GM23248 (cell line): ENCODE data around the gene NOBOX.

Experiments used
- EZH2 ChIP-seq: fragments of 200-600 bp; sonication (generic); IDR thresholded peaks from 2 replicates; pipeline ENCODE4 v1.6.1; 2018; ENCODE audit warnings: antibody characterized with exemption, mild to moderate bottlenecking; ENCODE audit not compliant: insufficient read depth, poor library complexity, severe bottlenecking
- EZH2phosphoT487 ChIP-seq: fragments of 200-600 bp; sonication (generic); IDR thresholded peaks from 2 replicates; pipeline ENCODE4 v1.6.1; 2018; ENCODE audit warnings: antibody characterized with exemption, moderate library complexity, mild to moderate bottlenecking, low read depth; ENCODE audit not compliant: insufficient read depth

DNA sequence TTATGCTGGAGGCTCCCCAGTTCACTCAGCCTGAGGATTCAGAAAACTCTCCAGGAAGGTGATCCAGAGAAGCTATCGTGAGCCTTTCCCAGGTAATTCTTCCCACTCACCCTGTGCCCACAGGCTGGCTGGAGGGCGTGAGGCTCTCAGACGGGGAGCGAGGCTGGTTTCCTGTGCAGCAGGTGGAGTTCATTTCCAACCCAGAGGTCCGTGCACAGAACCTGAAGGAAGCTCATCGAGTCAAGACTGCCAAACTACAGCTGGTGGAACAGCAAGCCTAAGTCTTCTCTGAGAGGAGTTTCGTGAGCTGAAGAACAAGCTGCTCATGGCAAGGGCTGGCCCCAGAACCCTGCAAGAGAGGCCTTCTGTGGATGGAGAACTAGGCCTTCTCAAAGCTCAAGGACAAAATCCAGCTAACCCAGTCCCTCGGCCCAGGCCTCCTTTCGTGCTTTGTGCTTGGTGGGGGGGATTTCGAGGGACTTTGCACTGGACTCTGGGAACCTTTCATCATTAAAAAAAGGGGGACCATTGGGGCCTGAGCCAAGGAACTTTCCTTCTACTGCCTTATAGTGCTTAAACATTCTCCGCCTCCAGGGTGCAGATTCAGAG, 23.6 kb downstream of the NOBOX start:
- no peak for TF ChIP-seq EZH2
- no peak for TF ChIP-seq EZH2phosphoT487
